ENCODE measurements around the gene PRDM1. TPM values are rescaled to one million over a fixed set of nuclear protein-coding genes. Genes with fewer than 3 reads are reported as not detected.

Gene PRDM1
- total RNA-seq, 6 donors from 2014 or later, result 6.2 to 32.2 (median 12.9) TPM

GRCh38 chr6:106117579-106117978 is 31.4 kb downstream of the PRDM1 start:
- Histone ChIP-seq H3K4me1 (peaks cover 0 to 5% (median 3%) of the 10 kb centered on the region in 4 donors), H3K27me3 (no peaks in the 10 kb centered on the region), H3K36me3 (no peaks in the 10 kb centered on the region), H3K4me3 (no peak overlapping the region), H3K9me3 (no peaks in the 10 kb centered on the region), H3K27ac (peak overlapping the region in 1 of 4 donors; percentile 63)
- no peak for ATAC-seq (ENCODE audit: low FRiP score in 2 of 2)
- peak in 1 of 2 donors; percentile 47 for DNase-seq
- no peak for TF ChIP-seq POLR2AphosphoS5 (IDR thresholded peaks at IDR 0.05)
- no peak for TF ChIP-seq POLR2A (IDR thresholded peaks at IDR 0.05)
- TF ChIP-seq CTCF (IDR thresholded peaks at IDR 0.05), result no peak
- WGBS, 2 donors, result 56 to 69% methylated on average over 6 of the region's 6 CpGs

- TF ChIP-seq POLR2A (IDR thresholded peaks at IDR 0.05) (no peak), EP300 (IDR thresholded peaks at IDR 0.05) (no peak), POLR2AphosphoS5 (IDR thresholded peaks at IDR 0.05) (no peak), CTCF (IDR thresholded peaks at IDR 0.05) (no peak)
- H3K27me3 ChIP-seq, result no peaks in the 10 kb centered on the region
- no peak overlapping the region for H3K27ac ChIP-seq
- no peaks in the 10 kb centered on the region for H3K4me1 ChIP-seq
- ATAC-seq (ENCODE audit: low FRiP score in 2 of 2) (no peak), DNase-seq (no peak)
- H3K4me3 ChIP-seq, result no peak overlapping the region
- 46 to 79% methylated on average over 3 of the region's 3 CpGs for WGBS, 2 donors
- H3K36me3 ChIP-seq, result no peaks in the 10 kb centered on the region
- H3K9me3 ChIP-seq, result no peaks in the 10 kb centered on the region
These were observed 32.8 kb downstream of the PRDM1 start for GRCh38 chr6:106118835-106119431.

GRCh38 chr6:106119546-106119945 is 33.4 kb downstream of the PRDM1 start:
- Histone ChIP-seq H3K27me3 (no peaks in the 10 kb centered on the region), H3K4me3 (no peak overlapping the region), H3K27ac (no peak overlapping the region), H3K9me3 (no peaks in the 10 kb centered on the region), H3K4me1 (no peaks in the 10 kb centered on the region), H3K36me3 (no peaks in the 10 kb centered on the region)
- WGBS, 2 donors, result 70 to 79% methylated on average over 9 of the region's 9 CpGs
- peak; percentile 48 to 79 for ATAC-seq (ENCODE audit: low FRiP score in 2 of 2)
- DNase-seq, result peak in 1 of 2 donors; percentile 80
- TF ChIP-seq CTCF (IDR thresholded peaks at IDR 0.05) (no peak), POLR2A (IDR thresholded peaks at IDR 0.05) (no peak), POLR2AphosphoS5 (IDR thresholded peaks at IDR 0.05) (peak; percentile 7 to 21), EP300 (IDR thresholded peaks at IDR 0.05) (peak in 1 of 4 donors; percentile 10)

DNA sequence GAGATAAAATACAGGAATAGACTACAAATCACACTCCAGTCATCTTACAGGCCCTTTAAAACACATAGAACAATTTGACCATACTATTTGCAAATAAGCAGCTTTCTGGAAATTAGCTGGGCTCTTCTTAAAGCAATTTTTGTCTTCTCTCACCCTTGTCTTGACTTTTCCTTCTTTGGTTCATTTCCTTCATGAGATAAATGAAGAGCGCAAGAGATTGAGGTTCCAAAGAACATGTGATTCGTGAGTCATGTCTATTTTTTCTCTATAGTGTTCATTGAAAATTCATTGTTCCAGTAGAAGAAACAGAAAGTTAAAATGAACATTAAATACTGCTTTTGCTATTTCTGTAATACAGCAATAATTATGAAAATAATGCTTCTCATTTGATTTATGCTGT is 33.9 kb downstream of the PRDM1 start:
- TF ChIP-seq EP300 (IDR thresholded peaks at IDR 0.05) (no peak), CTCF (IDR thresholded peaks at IDR 0.05) (no peak)
- Histone ChIP-seq H3K27me3 (no peaks in the 10 kb centered on the region), H3K27ac (no peak overlapping the region), H3K4me1 (no peaks in the 10 kb centered on the region), H3K9me3 (no peaks in the 10 kb centered on the region), H3K36me3 (no peaks in the 10 kb centered on the region), H3K4me3 (no peak overlapping the region)
- no peak for DNase-seq
- ATAC-seq (ENCODE audit: low FRiP score in 2 of 2), result no peak
- 91% methylated on average over 2 of the region's 2 CpGs for WGBS, 2 donors

DNA sequence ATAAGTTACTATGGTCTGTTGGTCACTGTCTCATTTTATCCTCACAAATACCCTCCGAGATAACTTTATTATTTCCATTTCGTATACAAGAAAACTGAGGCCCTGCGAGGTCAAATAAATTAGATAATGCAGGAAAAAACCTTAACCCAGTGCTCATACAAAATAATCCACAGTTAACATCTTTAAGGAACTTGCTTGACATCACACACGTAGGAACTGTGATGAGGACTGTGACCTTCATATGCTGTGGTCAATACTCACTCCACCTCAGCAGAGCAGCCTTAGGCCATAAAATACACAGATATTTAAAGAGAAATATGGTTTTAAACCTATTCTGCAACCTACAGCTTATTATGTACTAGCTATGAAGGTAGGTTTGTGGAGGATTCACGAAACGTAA is 34.3 kb downstream of the PRDM1 start:
- H3K27me3 ChIP-seq, result no peaks in the 10 kb centered on the region
- ATAC-seq (ENCODE audit: low FRiP score in 2 of 2) (no peak), DNase-seq (no peak)
- no peak overlapping the region for H3K27ac ChIP-seq
- no peaks in the 10 kb centered on the region for H3K4me1 ChIP-seq
- TF ChIP-seq CTCF (IDR thresholded peaks at IDR 0.05), result no peak
- no peak for TF ChIP-seq EP300 (IDR thresholded peaks at IDR 0.05)
- TF ChIP-seq POLR2AphosphoS5 (IDR thresholded peaks at IDR 0.05), result no peak
- no peak for TF ChIP-seq POLR2A (IDR thresholded peaks at IDR 0.05)
- no peaks in the 10 kb centered on the region for H3K9me3 ChIP-seq
- WGBS, 2 donors, result 94 to 97% methylated on average over 6 of the region's 6 CpGs
- H3K4me3 ChIP-seq, result no peak overlapping the region
- no peaks in the 10 kb centered on the region for H3K36me3 ChIP-seq

All from upper lobe of left lung (tissue), 6 donors.